ENCODE data around the gene FER.

DNA sequence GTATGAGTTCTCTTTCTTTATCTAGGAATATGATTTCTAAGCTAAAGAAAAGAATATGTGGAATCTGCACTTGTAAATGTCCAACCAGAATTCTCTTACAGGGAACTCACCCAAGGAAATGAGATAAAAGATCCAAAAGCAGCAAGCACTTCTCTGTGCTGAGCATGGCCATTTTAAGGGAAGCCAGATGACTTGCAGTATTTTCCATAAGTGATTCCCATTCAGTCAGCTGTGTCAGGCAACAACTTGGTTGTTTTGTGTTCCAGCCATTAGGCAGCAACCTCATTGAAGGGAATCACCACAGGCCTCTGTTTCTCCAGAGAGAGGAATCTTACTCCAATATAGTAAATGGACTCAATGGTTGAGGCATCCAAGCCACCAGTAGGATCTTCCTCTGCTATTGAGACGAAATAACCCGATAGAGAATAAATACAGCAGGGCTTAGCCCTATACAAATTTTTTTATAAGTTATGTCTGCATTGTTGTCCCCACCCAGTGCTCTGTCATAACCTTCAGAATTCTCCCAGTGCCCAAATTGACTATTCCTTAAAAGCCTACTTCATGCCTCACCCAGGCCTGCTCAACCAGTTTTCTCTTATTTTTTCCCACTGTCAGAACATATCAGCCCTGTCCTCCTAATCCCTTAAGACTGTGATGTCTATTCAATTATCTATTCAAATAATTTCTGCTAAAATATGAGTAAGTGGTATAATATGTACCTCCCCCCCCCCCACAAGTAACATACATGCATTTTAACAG is 425.5 kb downstream of the FER start:
- TF ChIP-seq RXRA (CRISPR knock-in tag; IDR thresholded peaks at IDR 0.05), result no peak
- TF ChIP-seq, protein P1, sequence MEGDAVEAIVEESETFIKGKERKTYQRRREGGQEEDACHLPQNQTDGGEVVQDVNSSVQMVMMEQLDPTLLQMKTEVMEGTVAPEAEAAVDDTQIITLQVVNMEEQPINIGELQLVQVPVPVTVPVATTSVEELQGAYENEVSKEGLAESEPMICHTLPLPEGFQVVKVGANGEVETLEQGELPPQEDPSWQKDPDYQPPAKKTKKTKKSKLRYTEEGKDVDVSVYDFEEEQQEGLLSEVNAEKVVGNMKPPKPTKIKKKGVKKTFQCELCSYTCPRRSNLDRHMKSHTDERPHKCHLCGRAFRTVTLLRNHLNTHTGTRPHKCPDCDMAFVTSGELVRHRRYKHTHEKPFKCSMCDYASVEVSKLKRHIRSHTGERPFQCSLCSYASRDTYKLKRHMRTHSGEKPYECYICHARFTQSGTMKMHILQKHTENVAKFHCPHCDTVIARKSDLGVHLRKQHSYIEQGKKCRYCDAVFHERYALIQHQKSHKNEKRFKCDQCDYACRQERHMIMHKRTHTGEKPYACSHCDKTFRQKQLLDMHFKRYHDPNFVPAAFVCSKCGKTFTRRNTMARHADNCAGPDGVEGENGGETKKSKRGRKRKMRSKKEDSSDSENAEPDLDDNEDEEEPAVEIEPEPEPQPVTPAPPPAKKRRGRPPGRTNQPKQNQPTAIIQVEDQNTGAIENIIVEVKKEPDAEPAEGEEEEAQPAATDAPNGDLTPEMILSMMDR (CRISPR knock-in tag; IDR thresholded peaks at IDR 0.05), result no peak
- TF ChIP-seq, protein P2, sequence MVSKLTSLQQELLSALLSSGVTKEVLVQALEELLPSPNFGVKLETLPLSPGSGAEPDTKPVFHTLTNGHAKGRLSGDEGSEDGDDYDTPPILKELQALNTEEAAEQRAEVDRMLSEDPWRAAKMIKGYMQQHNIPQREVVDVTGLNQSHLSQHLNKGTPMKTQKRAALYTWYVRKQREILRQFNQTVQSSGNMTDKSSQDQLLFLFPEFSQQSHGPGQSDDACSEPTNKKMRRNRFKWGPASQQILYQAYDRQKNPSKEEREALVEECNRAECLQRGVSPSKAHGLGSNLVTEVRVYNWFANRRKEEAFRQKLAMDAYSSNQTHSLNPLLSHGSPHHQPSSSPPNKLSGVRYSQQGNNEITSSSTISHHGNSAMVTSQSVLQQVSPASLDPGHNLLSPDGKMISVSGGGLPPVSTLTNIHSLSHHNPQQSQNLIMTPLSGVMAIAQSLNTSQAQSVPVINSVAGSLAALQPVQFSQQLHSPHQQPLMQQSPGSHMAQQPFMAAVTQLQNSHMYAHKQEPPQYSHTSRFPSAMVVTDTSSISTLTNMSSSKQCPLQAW (CRISPR knock-in tag; IDR thresholded peaks at IDR 0.05), result no peak
- no peak for TF ChIP-seq SP1 (IDR thresholded peaks at IDR 0.05)
- no peak for TF ChIP-seq SP1 (CRISPR knock-in tag; IDR thresholded peaks at IDR 0.05)
- TF ChIP-seq ZBTB7B (CRISPR knock-in tag; IDR thresholded peaks at IDR 0.05), result no peak
- TF ChIP-seq EZH2 (conservative IDR thresholded peaks at IDR 0.05; ENCODE audit: low read depth, low read length), result no peak
- no peak for TF ChIP-seq JUN (CRISPR knock-in tag; IDR thresholded peaks at IDR 0.05)
- TF ChIP-seq, protein P3, sequence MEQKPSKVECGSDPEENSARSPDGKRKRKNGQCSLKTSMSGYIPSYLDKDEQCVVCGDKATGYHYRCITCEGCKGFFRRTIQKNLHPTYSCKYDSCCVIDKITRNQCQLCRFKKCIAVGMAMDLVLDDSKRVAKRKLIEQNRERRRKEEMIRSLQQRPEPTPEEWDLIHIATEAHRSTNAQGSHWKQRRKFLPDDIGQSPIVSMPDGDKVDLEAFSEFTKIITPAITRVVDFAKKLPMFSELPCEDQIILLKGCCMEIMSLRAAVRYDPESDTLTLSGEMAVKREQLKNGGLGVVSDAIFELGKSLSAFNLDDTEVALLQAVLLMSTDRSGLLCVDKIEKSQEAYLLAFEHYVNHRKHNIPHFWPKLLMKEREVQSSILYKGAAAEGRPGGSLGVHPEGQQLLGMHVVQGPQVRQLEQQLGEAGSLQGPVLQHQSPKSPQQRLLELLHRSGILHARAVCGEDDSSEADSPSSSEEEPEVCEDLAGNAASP (CRISPR knock-in tag; IDR thresholded peaks at IDR 0.05; ENCODE audit: borderline replicate concordance), result no peak
- TF ChIP-seq FOSL2 (CRISPR knock-in tag; IDR thresholded peaks at IDR 0.05), result no peak
- TF ChIP-seq FOXM1 (CRISPR knock-in tag; IDR thresholded peaks at IDR 0.05), result no peak
- TF ChIP-seq, protein P4, sequence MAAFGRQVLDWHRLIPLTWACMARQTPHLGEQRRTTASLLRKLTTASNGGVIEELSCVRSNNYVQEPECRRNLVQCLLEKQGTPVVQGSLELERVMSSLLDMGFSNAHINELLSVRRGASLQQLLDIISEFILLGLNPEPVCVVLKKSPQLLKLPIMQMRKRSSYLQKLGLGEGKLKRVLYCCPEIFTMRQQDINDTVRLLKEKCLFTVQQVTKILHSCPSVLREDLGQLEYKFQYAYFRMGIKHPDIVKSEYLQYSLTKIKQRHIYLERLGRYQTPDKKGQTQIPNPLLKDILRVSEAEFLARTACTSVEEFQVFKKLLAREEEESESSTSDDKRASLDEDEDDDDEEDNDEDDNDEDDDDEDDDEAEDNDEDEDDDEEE (CRISPR knock-in tag; IDR thresholded peaks at IDR 0.05), result no peak
- TF ChIP-seq, protein P5, sequence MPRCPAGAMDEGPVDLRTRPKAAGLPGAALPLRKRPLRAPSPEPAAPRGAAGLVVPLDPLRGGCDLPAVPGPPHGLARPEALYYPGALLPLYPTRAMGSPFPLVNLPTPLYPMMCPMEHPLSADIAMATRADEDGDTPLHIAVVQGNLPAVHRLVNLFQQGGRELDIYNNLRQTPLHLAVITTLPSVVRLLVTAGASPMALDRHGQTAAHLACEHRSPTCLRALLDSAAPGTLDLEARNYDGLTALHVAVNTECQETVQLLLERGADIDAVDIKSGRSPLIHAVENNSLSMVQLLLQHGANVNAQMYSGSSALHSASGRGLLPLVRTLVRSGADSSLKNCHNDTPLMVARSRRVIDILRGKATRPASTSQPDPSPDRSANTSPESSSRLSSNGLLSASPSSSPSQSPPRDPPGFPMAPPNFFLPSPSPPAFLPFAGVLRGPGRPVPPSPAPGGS (CRISPR knock-in tag; IDR thresholded peaks at IDR 0.05), result no peak
- TF ChIP-seq POLR2A (IDR thresholded peaks at IDR 0.05; ENCODE audit: insufficient read depth in 1 of 2, low read depth in 2 of 2, low read length in 2 of 2), result no peak

Measured in HepG2 (cell line).